ENCODE results near the gene UBL5.

Gene UBL5

DNA sequence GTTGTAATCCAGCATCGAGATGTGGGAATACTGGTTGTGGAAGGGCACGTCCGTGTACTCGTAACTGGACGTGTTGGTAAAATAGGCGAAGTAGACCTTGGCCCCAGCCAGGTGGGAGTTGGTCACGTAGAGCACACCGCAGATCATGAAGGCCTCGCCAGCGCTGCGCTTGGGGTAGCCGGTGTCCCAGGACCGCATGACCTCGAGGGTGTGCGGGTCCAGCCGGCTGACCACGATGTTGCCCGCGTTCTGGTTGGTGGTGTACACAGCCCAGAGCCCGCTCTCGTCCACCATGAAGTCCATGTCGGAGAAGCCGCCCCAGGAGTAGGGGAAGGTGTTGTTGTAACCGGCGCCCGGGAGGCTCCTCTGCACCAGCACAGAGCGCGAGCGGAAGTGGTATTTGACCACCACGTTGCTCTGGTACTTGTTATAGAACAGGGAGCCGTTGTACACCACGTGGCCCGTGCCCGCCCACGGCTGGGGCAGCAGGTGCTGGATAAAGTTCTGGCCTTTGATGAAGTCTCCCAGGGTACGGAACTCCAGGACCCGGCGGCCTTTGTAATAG is 26.6 kb downstream of the UBL5 start:
- no peak for DNase-seq (ENCODE audit: low read depth in 2 of 2)

- no peak for DNase-seq (ENCODE audit: low read depth in 2 of 2)
Observed at GRCh38 chr19:9856609-9857008, 28.9 kb downstream of the UBL5 start.

DNA sequence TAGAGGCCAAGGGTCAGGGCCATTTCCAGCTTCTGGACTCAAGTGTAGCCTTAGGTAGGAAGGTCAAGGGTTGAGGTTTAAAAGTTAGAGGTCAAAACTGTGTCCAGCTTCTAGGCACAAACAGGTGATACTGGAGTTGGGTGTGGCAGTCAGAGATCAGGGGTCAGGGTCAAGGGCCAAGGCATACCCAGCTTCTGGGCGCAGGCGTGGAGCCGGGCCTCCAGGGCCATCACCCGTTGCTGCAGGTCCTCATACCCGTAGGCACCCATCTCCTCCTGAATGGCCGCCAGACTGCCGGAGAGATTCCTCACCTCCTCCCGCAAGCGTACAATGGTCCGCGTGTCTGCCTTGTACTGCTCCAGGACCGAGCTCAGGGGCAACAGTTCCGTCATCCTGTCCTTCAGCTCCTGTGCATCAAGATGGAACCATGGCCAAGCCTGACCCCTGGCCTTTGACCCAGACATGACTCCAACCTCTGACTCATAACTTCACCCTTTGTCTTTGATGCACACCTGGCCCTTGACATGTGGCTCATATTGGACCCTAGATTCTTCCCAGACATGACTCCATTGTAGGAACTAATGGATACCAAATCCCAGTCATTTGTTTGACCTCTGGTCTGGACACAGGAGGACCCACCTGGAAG is 29.5 kb downstream of the UBL5 start:
- no peak for DNase-seq (ENCODE audit: low read depth in 2 of 2)

DNA sequence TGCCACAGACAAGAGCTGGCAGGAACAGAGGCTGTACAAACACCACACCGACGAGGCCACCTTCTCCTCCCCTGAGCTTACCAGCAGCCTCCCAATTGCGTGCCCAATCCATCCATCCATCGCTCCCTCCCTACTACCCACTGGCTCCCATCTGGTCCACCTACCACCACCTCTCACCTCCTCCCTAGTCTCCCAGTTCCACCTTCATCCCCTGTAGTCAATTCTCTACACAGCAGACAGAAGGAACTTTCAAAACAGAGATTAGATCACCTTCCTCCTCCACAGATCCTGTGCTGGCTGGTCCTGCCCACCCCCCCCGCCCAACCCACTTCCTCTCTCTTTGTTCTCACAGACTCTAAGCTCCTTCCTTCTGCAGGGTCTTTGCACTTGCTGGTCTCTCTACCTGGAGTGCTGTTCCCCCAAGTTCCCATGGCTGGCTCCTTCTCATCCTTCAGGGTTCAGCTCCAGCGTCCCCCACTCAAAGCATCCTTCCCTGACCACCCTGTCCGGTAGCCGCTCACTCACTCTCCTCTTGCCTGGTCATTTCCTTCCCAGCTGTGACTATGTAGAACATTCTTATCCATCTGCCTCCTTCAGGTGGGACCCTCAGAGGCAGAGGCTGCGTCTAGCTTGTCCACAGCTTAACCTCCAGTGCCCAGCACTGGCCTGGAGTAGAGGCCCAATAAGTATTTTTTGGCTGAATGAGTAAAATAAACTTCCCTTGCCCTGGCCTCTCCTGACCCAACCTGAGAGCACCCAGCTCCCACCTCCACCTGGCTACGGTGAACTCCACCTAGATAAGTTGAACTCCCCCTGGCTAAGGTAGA is 30.4 kb downstream of the UBL5 start:
- DNase-seq (ENCODE audit: low read depth in 2 of 2), result no peak

DNA sequence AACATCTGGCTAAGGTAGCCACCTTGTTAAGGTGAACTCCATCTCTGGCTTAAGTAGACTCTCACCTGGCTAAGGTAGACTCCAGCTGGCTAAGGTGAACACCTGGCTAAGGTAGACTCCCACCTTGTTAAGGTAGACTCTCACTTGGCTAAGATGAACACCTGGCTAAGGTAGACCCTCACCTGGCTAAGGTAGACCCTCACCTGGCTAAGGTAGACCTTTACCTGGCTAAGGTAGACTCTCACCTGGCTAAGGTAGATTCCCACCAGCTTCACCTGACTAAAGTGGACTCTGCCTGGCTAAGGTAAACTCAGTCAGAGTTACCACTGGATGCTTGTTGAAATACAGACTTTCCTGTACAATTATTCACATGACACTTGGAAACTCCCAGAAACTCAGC is 31.0 kb downstream of the UBL5 start:
- no peak for DNase-seq (ENCODE audit: low read depth in 2 of 2)

DNA sequence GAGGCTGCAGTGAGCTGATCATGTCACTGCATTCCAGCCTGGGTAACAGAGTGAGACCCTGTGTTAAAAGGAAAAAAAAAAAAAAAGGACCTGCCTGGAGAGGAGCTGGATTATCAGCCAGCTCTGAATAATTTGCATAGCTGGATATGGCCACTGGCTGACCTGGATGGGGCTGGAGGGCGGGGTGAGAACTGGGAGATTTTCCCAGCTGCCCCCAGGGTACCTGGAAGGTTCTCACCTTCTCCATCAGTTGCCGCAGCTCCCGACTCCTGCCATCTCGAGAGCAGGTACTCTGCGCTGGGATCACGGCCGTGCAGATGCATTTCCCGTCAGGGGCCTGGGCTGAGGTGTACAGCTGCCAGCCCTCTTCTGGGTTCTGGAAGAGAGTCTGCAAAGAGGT is 32.7 kb downstream of the UBL5 start:
- no peak for DNase-seq (ENCODE audit: low read depth in 2 of 2)

GRCh38 chr19:9861503-9861902 is 33.8 kb downstream of the UBL5 start:
- DNase-seq (ENCODE audit: low read depth in 2 of 2), result no peak

DNA sequence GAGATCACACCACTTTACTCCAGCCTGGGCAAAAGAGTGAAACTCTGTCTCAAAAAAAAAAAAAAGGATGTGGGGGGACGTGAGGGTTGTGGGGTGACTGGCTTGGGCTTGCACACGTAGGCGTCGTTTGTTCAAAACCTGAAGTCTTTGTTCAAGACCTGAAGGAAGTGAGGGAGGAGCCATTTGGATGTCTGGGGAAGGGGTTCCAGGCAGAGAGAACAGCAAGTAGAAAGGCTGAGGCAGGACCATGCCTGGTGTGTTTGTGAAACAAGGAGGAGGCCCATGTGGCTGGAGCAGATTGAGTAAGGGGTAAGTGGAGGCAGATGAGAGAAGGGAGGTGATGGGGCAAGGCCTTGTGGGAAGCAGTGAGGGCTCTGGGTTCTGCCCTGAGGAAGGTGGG is 35.2 kb downstream of the UBL5 start:
- DNase-seq (ENCODE audit: low read depth in 2 of 2), result no peak

- no peak for DNase-seq (ENCODE audit: low read depth in 2 of 2)
Observed at GRCh38 chr19:9863759-9864158, 36.0 kb downstream of the UBL5 start.

- DNase-seq (ENCODE audit: low read depth in 2 of 2), result no peak
Observed at GRCh38 chr19:9865732-9866501, 38.2 kb downstream of the UBL5 start.

GRCh38 chr19:9868983-9869617 is 41.4 kb downstream of the UBL5 start:
- no peak for DNase-seq (ENCODE audit: low read depth in 2 of 2)

DNA sequence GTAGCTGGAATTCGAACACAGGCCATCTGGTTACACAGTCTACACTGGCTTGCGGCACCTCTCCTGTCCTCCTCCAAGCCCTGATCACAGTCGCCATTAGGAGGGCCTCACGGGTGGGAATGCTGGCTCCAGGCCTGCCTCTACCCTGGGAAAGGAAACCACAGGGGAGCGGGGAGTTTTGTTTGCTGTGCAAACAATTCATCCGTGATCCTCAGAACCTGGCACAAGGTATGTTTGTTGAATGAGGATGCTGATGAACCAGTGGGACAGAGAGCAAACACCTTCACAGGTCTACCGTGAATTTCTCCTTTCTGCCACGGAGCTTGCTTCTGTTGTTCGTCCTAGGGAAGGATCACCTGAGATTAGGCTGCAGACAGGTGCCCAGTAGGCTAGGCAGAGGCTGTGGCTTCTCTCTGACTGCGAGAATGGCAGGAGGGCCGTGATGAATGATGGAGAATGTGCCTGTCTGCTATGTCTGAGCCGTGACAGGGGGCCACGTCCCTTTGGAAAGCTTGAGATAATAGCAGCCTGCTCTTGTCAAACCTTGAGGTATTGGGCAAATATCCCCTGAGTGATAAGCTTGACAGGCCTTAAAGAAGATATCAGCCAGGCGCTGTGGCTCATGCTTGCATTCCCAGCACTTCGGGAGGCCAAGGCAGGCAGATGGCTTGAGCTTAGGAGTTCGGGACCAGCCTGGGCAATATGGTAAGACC is 44.1 kb downstream of the UBL5 start:
- no peak for DNase-seq (ENCODE audit: low read depth in 2 of 2)

DNA sequence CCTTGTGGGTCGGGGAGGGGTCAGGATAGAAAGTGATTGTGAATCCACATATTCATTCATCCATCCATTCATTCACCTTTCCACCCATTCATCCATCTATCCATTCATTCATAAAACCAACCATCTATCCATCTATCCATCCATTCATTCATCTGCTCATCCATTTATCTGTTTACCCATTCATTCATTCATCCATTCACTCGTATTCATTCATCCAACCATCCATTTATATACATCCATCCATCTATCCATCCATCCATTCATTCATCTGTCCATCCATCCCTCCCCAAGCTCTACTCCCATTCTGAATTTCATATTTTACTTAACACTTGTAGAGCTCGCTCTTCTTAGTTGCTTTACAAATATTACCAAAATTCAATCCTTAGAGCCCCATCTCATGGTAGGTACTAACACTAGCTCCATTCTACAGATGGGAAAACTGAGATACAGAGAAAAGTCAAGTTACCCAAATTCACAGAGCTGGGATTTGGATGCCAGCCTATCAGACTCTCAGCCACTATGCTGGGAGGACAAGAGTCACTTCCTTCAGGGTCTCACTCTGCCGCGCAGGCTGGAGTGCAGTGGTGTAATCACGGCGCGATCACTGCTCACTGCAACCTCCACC is 45.0 kb downstream of the UBL5 start:
- DNase-seq (ENCODE audit: low read depth in 2 of 2), result no peak

GRCh38 chr19:9875031-9875627 is 47.4 kb downstream of the UBL5 start:
- DNase-seq (ENCODE audit: low read depth in 2 of 2), result no peak

DNA sequence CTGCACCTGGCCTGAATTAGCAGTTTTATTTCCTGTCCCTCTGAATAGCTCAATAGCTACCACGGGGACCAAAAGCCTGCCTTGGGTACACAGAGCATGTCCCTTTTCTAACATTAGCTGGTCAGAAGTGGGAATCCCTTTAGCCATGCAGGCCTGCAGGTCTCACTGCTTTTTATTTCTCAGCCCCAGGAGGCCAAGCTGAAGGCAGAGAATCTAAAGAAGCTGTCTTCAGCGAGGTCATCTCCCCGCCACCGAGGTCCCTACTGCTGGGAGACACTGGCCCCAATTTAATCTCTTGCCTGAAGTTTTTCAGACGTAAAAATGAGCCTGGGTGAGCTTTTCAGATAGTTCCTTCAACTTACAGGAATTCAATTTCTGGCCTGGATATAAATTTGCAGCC is 48.1 kb downstream of the UBL5 start:
- no peak for DNase-seq (ENCODE audit: low read depth in 2 of 2)

GRCh38 chr19:9877780-9878510 is 50.2 kb downstream of the UBL5 start:
- DNase-seq (ENCODE audit: low read depth in 2 of 2), result no peak

GRCh38 chr19:9878511-9879196 is 50.9 kb downstream of the UBL5 start:
- no peak for DNase-seq (ENCODE audit: low read depth in 2 of 2)
